Measurements from ENCODE around the gene KRTCAP2.
"Not testable (repeated sequence)": the region's sequence is repeated elsewhere in the genome, so short reads cannot be mapped to it uniquely, and the experiment has no call there.

The KRTCAP2 gene

GRCh38 chr1:155172732-155173477 lies at the start of gene KRTCAP2:
Gene KRTCAP2 (minus strand): TSS chr1:155173304. CDS start chr1:155173224, 80 bp downstream.
- peak; percentile 96 for TF ChIP-seq CTCF (conservative IDR thresholded peaks at IDR 0.05; ENCODE audit: low read depth, low read length)
- H3K4me3 ChIP-seq (ENCODE audit: low read depth, low read length), result peak within 1 kb of the TSS; percentile 97
- peak; percentile 98 for DNase-seq (ENCODE audit: low read depth)

- H3K4me3 ChIP-seq (ENCODE audit: low read depth, low read length), result not testable (repeated sequence)
These were observed 47.3 kb upstream of the KRTCAP2 start for GRCh38 chr1:155220211-155220965.

GRCh38 chr1:155219592-155220031 lies 46.5 kb upstream of the KRTCAP2 start:
- DNase-seq (ENCODE audit: low read depth), result peak; percentile 46
- H3K4me3 ChIP-seq (ENCODE audit: low read depth, low read length), result no peak overlapping the region
- no peak for TF ChIP-seq CTCF (conservative IDR thresholded peaks at IDR 0.05; ENCODE audit: low read depth, low read length)

More at GRCh38 chr1:155220211-155220965, 47.3 kb upstream of the KRTCAP2 start:
- not testable (repeated sequence) for DNase-seq (ENCODE audit: low read depth)

GRCh38 chr1:155218854-155219591 lies 45.9 kb upstream of the KRTCAP2 start:
- TF ChIP-seq CTCF (conservative IDR thresholded peaks at IDR 0.05; ENCODE audit: low read depth, low read length), result no peak
- peak overlapping the region; percentile 38 for H3K4me3 ChIP-seq (ENCODE audit: low read depth, low read length)
- DNase-seq (ENCODE audit: low read depth), result peak; percentile 83

- H3K4me3 ChIP-seq (ENCODE audit: low read depth, low read length); DNase-seq (ENCODE audit: low read depth): not testable (repeated sequence)
These were observed 41.6 kb upstream of the KRTCAP2 start for GRCh38 chr1:155214702-155215101.

GRCh38 chr1:155212051-155212440 lies 38.9 kb upstream of the KRTCAP2 start:
- H3K4me3 ChIP-seq (ENCODE audit: low read depth, low read length); DNase-seq (ENCODE audit: low read depth): not testable (repeated sequence)

GRCh38 chr1:155211381-155212050 lies 38.4 kb upstream of the KRTCAP2 start:
- DNase-seq (ENCODE audit: low read depth); H3K4me3 ChIP-seq (ENCODE audit: low read depth, low read length): not testable (repeated sequence)

- H3K4me3 ChIP-seq (ENCODE audit: low read depth, low read length), result no peak overlapping the region
- no peak for TF ChIP-seq CTCF (conservative IDR thresholded peaks at IDR 0.05; ENCODE audit: low read depth, low read length)
- no peak for DNase-seq (ENCODE audit: low read depth)
These were observed 37.4 kb upstream of the KRTCAP2 start for GRCh38 chr1:155210314-155211104.
